HepG2 (cell line): Measurements from ENCODE around the gene SCYL1. TPM values are rescaled to one million over a fixed set of nuclear protein-coding genes. Genes with fewer than 3 reads are reported as not detected.

Experiments used
- KDM1A ChIP-seq: IDR thresholded peaks from 2 replicates; pipeline ENCODE4 v1.6.1; 2016; ENCODE audit warnings: missing compliant biosample characterization
- YY1 ChIP-seq: IDR thresholded peaks from 2 replicates; pipeline ENCODE4 v1.6.1; 2011; ENCODE audit warnings: low read length, low read depth, moderate library complexity, mild to moderate bottlenecking; ENCODE audit not compliant: insufficient read depth, insufficient replicate concordance
- ZNF709 ChIP-seq: sonication (generic); formaldehyde crosslinking; IDR thresholded peaks from 2 replicates; pipeline ENCODE4 v1.5.0; 2020; ENCODE audit warnings: mild to moderate bottlenecking, missing genetic modification reagents
- ZNF747 ChIP-seq: sonication (generic); formaldehyde crosslinking; IDR thresholded peaks from 2 replicates; pipeline ENCODE4 v1.8.1; 2023; ENCODE audit warnings: missing genetic modification reagents, mild to moderate bottlenecking, borderline replicate concordance
- ZNF781 ChIP-seq: sonication (generic); formaldehyde crosslinking; IDR thresholded peaks from 2 replicates; pipeline ENCODE4 v1.5.1; 2020; ENCODE audit warnings: borderline replicate concordance, mild to moderate bottlenecking, missing genetic modification reagents; ENCODE audit errors: not compliant biosample characterization
- polyA plus RNA-seq, 8 experiments: library from polyadenylated mRNA; depleted of rRNA in 3 of 8; stranded (reverse) in 7 of 8; unstranded in 1 of 8; fragments of >200 nt; fragmentation: Illumina TruSeq in 4 of 8; extraction: Trizol in 4 of 8; gene quantifications; 2 replicates each; pipeline versions ENCODE4 v1.2.1 to v1.2.3, GENCODE V29; 2011 to 2016; ENCODE audit warnings: low read depth in 4 of 8, missing spikeins in 1 of 8, mixed read lengths in 1 of 8; ENCODE audit not compliant: insufficient read depth in 1 of 8
- total RNA-seq, 5 experiments: library from RNA; depleted of rRNA; stranded (reverse); fragments of >200 nt; fragmentation: Illumina TruSeq; extraction: Trizol; gene quantifications; 2 replicates each; pipeline ENCODE4 v1.2.3, GENCODE V29; 2016; ENCODE audit warnings: low read depth in 1 of 5
- TF ChIP-seq, protein P1 (sequence below): sonication (generic); formaldehyde crosslinking; conservative IDR thresholded peaks from 2 replicates; pipeline ENCODE4 v1.4.0; 2020; ENCODE audit warnings: mild to moderate bottlenecking, missing genetic modification reagents, moderate library complexity
- TF ChIP-seq, protein P2 (sequence below): sonication (generic); formaldehyde crosslinking; IDR thresholded peaks from 2 replicates; pipeline ENCODE4 v1.4.0; 2020; ENCODE audit warnings: mild to moderate bottlenecking, missing genetic modification reagents, borderline replicate concordance
- TF ChIP-seq, protein P3 (sequence below): IDR thresholded peaks from 2 replicates; pipeline ENCODE4 v1.6.1; 2016; ENCODE audit warnings: low read depth, control low read depth
- TF ChIP-seq, protein P4 (sequence below): sonication (generic); formaldehyde crosslinking; IDR thresholded peaks from 2 replicates; pipeline ENCODE4 v1.4.0; 2020; ENCODE audit warnings: mild to moderate bottlenecking, missing genetic modification reagents
- TF ChIP-seq, protein P5 (sequence below): sonication (generic); formaldehyde crosslinking; IDR thresholded peaks from 2 replicates; pipeline ENCODE4 v1.5.0; 2020; ENCODE audit warnings: mild to moderate bottlenecking, missing genetic modification reagents
- TF ChIP-seq, protein P6 (sequence below): sonication (generic); formaldehyde crosslinking; IDR thresholded peaks from 2 replicates; pipeline ENCODE4 v1.4.0; 2020; ENCODE audit warnings: missing genetic modification reagents
- TF ChIP-seq, protein P7 (sequence below): IDR thresholded peaks from 2 replicates; pipeline ENCODE4 v1.6.1; 2016; ENCODE audit warnings: mild to moderate bottlenecking, missing biosample characterization, missing genetic modification reagents

Gene SCYL1
- total and polyA plus RNA-seq, 2 of the 13 experiments (the other 11 are each of a cell fraction or from before 2014, with no cell fraction given) = 65.9 to 103 TPM

DNA sequence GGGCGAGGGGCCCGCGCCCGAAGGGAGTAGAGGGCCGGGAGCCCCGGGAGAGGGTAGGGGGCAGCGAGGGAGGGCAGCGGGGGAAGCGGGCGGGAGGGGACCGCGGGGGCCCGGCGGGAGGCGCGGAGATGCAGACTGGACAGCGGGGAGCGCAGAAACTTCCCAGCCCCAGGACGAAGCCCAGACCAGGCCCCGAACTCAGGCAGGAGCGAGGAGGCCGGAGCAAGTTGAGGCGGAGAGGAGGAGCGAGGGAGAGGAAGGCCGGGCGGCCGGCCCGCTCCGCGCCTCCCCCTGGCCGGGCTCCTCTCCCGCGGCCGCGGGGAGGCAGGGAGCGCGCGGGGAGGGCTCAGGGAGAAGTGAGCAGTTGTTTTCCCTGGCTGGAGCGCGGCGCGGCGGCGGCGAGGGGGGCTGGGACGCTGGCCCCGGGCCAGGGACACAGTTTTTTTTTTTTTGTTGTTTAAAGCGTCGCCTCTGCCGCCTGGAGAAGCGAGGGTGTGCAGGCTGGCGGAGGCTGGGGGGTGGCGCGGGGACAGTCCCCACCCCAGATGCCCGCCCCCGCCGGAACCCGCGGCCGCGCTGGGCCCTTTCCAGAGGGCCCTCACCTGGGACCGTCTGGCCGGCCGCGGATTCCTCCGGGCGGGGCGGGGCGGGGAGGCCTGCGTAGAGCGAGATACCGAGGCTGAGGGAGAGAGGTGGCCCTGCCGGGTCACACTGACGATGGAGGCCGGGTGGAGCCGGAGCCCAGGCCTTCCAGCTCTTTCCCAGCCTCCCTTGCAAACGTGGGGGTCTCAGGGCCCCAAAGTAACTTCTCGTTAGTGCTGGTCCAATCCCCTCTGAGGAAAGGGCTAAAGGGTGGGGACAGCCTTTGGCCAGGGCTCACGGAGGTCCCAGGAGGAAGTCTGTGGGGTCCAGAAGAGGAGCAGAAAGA is 33.4 kb downstream of the SCYL1 start, which contains the start of gene LTBP3 (continued):
- TF ChIP-seq, protein P1, sequence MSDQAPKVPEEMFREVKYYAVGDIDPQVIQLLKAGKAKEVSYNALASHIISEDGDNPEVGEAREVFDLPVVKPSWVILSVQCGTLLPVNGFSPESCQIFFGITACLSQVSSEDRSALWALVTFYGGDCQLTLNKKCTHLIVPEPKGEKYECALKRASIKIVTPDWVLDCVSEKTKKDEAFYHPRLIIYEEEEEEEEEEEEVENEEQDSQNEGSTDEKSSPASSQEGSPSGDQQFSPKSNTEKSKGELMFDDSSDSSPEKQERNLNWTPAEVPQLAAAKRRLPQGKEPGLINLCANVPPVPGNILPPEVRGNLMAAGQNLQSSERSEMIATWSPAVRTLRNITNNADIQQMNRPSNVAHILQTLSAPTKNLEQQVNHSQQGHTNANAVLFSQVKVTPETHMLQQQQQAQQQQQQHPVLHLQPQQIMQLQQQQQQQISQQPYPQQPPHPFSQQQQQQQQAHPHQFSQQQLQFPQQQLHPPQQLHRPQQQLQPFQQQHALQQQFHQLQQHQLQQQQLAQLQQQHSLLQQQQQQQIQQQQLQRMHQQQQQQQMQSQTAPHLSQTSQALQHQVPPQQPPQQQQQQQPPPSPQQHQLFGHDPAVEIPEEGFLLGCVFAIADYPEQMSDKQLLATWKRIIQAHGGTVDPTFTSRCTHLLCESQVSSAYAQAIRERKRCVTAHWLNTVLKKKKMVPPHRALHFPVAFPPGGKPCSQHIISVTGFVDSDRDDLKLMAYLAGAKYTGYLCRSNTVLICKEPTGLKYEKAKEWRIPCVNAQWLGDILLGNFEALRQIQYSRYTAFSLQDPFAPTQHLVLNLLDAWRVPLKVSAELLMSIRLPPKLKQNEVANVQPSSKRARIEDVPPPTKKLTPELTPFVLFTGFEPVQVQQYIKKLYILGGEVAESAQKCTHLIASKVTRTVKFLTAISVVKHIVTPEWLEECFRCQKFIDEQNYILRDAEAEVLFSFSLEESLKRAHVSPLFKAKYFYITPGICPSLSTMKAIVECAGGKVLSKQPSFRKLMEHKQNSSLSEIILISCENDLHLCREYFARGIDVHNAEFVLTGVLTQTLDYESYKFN = no peak
- TF ChIP-seq, protein P2, sequence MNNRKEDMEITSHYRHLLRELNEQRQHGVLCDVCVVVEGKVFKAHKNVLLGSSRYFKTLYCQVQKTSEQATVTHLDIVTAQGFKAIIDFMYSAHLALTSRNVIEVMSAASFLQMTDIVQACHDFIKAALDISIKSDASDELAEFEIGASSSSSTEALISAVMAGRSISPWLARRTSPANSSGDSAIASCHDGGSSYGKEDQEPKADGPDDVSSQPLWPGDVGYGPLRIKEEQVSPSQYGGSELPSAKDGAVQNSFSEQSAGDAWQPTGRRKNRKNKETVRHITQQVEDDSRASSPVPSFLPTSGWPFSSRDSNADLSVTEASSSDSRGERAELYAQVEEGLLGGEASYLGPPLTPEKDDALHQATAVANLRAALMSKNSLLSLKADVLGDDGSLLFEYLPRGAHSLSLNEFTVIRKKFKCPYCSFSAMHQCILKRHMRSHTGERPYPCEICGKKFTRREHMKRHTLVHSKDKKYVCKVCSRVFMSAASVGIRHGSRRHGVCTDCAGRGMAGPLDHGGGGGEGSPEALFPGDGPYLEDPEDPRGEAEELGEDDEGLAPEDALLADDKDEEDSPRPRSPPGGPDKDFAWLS (CRISPR knock-in tag) = no peak
- TF ChIP-seq, protein P3, sequence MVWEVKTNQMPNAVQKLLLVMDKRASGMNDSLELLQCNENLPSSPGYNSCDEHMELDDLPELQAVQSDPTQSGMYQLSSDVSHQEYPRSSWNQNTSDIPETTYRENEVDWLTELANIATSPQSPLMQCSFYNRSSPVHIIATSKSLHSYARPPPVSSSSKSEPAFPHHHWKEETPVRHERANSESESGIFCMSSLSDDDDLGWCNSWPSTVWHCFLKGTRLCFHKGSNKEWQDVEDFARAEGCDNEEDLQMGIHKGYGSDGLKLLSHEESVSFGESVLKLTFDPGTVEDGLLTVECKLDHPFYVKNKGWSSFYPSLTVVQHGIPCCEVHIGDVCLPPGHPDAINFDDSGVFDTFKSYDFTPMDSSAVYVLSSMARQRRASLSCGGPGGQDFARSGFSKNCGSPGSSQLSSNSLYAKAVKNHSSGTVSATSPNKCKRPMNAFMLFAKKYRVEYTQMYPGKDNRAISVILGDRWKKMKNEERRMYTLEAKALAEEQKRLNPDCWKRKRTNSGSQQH (CRISPR knock-in tag) = no peak
- TF ChIP-seq, protein P4, sequence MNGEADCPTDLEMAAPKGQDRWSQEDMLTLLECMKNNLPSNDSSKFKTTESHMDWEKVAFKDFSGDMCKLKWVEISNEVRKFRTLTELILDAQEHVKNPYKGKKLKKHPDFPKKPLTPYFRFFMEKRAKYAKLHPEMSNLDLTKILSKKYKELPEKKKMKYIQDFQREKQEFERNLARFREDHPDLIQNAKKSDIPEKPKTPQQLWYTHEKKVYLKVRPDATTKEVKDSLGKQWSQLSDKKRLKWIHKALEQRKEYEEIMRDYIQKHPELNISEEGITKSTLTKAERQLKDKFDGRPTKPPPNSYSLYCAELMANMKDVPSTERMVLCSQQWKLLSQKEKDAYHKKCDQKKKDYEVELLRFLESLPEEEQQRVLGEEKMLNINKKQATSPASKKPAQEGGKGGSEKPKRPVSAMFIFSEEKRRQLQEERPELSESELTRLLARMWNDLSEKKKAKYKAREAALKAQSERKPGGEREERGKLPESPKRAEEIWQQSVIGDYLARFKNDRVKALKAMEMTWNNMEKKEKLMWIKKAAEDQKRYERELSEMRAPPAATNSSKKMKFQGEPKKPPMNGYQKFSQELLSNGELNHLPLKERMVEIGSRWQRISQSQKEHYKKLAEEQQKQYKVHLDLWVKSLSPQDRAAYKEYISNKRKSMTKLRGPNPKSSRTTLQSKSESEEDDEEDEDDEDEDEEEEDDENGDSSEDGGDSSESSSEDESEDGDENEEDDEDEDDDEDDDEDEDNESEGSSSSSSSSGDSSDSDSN = no peak
- TF ChIP-seq YY1 (peak; percentile 3), KDM1A (CRISPR knock-in tag) (no peak), ZNF747 (CRISPR knock-in tag) (no peak), ZNF781 (CRISPR knock-in tag) (no peak), ZNF709 (no peak)
- TF ChIP-seq, protein P5, sequence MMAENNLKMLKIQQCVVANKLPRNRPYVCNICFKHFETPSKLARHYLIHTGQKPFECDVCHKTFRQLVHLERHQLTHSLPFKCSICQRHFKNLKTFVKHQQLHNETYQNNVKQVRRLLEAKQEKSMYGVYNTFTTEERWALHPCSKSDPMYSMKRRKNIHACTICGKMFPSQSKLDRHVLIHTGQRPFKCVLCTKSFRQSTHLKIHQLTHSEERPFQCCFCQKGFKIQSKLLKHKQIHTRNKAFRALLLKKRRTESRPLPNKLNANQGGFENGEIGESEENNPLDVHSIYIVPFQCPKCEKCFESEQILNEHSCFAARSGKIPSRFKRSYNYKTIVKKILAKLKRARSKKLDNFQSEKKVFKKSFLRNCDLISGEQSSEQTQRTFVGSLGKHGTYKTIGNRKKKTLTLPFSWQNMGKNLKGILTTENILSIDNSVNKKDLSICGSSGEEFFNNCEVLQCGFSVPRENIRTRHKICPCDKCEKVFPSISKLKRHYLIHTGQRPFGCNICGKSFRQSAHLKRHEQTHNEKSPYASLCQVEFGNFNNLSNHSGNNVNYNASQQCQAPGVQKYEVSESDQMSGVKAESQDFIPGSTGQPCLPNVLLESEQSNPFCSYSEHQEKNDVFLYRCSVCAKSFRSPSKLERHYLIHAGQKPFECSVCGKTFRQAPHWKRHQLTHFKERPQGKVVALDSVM (CRISPR knock-in tag) = peak; percentile 39; the same call in 1 of the 2 replicates
- TF ChIP-seq, protein P6, sequence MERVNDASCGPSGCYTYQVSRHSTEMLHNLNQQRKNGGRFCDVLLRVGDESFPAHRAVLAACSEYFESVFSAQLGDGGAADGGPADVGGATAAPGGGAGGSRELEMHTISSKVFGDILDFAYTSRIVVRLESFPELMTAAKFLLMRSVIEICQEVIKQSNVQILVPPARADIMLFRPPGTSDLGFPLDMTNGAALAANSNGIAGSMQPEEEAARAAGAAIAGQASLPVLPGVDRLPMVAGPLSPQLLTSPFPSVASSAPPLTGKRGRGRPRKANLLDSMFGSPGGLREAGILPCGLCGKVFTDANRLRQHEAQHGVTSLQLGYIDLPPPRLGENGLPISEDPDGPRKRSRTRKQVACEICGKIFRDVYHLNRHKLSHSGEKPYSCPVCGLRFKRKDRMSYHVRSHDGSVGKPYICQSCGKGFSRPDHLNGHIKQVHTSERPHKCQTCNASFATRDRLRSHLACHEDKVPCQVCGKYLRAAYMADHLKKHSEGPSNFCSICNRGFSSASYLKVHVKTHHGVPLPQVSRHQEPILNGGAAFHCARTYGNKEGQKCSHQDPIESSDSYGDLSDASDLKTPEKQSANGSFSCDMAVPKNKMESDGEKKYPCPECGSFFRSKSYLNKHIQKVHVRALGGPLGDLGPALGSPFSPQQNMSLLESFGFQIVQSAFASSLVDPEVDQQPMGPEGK = peak; percentile 80
- TF ChIP-seq, protein P7, sequence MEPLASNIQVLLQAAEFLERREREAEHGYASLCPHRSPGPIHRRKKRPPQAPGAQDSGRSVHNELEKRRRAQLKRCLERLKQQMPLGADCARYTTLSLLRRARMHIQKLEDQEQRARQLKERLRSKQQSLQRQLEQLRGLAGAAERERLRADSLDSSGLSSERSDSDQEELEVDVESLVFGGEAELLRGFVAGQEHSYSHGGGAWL (CRISPR knock-in tag) = peak; percentile 56; the same call in 1 of the 2 replicates
